Loucy (cell line): ENCODE measurements around the gene LPP.

Source experiments
- H2AFZ ChIP-seq: fragments of 200-600 bp; sonication (generic); 2 replicates; pipeline ENCODE4 v1.6.0; 2016; ENCODE audit warnings: antibody characterized with exemption, mild to moderate bottlenecking, low read length, moderate library complexity
- H3F3A ChIP-seq: fragments of 200-600 bp; 2 replicates; pipeline ENCODE4 v1.6.0; 2016; ENCODE audit warnings: antibody characterized with exemption, low read depth, mild to moderate bottlenecking
- H3K27me3 ChIP-seq: fragments of 200-600 bp; sonication (generic); 2 replicates; pipeline ENCODE4 v1.6.1; 2014; ENCODE audit warnings: low read length, mild to moderate bottlenecking; ENCODE audit not compliant: insufficient read depth, poor library complexity, severe bottlenecking
- H3K36me3 ChIP-seq: fragments of 200-600 bp; sonication (generic); 2 replicates; pipeline ENCODE4 v1.6.1; 2016; ENCODE audit warnings: low read length; ENCODE audit not compliant: insufficient read depth
- H3K4me1 ChIP-seq: fragments of 200-600 bp; sonication (generic); 2 replicates; pipeline ENCODE4 v1.5.1; 2014; ENCODE audit warnings: low read length, mild to moderate bottlenecking; ENCODE audit not compliant: insufficient read depth, poor library complexity, severe bottlenecking
- H3K4me2 ChIP-seq: fragments of 200-600 bp; sonication (generic); 2 replicates; pipeline ENCODE4 v1.6.0; 2014; ENCODE audit warnings: antibody characterized with exemption, low read length, low read depth, mild to moderate bottlenecking; ENCODE audit not compliant: poor library complexity, severe bottlenecking
- H3K4me3 ChIP-seq: fragments of 200-600 bp; sonication (generic); 2 replicates; pipeline ENCODE4 v1.5.1; 2014; ENCODE audit warnings: low read length, mild to moderate bottlenecking, mixed read lengths; ENCODE audit not compliant: poor library complexity, severe bottlenecking
- H3K79me2 ChIP-seq: fragments of 200-600 bp; sonication (generic); 2 replicates; pipeline ENCODE4 v1.6.1; 2014; ENCODE audit warnings: low read length; ENCODE audit not compliant: insufficient read depth
- H3K9ac ChIP-seq: fragments of 200-600 bp; sonication (generic); 2 replicates; pipeline ENCODE4 v1.6.0; 2014; ENCODE audit warnings: mild to moderate bottlenecking, low read depth, low read length, moderate library complexity; ENCODE audit not compliant: poor library complexity, severe bottlenecking
- H3K9me2 ChIP-seq: fragments of 200-600 bp; sonication (generic); replicated peaks from 2 replicates; pipeline ENCODE4 v1.6.1; 2016; ENCODE audit warnings: low read depth, low read length, mixed read lengths
- H3K9me3 ChIP-seq: fragments of 200-600 bp; sonication (generic); 2 replicates; pipeline ENCODE4 v1.6.1; 2014; ENCODE audit warnings: mild to moderate bottlenecking, antibody characterized with exemption, low read length, low read depth; ENCODE audit not compliant: insufficient read depth
- H4K20me1 ChIP-seq: fragments of 200-600 bp; sonication (generic); 2 replicates; pipeline ENCODE4 v1.6.0; 2014; ENCODE audit warnings: antibody characterized with exemption, low read length, mild to moderate bottlenecking; ENCODE audit not compliant: insufficient read depth, poor library complexity, severe bottlenecking
- CTCF ChIP-seq: fragments of 200-600 bp; sonication (generic); conservative IDR thresholded peaks from 2 replicates; pipeline ENCODE4 v1.5.1; 2014; ENCODE audit warnings: mild to moderate bottlenecking, antibody characterized with exemption, low read length
- EZH2phosphoT487 ChIP-seq: fragments of 200-600 bp; IDR thresholded peaks from 2 replicates; pipeline ENCODE4 v1.6.1; 2018; ENCODE audit warnings: antibody characterized with exemption, mild to moderate bottlenecking, moderate library complexity, borderline replicate concordance

Gene LPP

DNA sequence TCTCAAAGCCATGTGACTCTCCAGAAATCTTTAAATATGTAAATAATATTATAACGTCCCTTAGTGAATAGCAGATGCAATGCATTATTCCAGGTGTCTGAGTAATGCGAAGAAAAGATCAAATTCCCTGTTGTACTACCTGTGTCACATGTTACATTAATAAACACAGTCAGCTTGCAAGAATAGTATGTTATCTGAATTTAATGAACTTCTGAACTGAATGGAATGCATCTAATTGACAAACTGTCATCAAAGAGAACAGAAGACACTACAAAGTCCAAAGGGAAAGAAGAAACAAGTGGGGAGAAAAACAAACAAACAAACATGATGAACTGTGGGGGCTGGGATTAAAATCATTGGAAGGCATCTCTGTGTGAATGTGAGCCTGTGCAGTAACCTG, 508.8 kb downstream of the LPP start:
- Histone ChIP-seq H3K4me1 (peaks cover 11% of the 10 kb centered on the region), H4K20me1 (no peaks in the 10 kb centered on the region), H3K9me3 (no peaks in the 10 kb centered on the region), H3K4me2 (no peak overlapping the region), H3K27me3 (no peaks in the 10 kb centered on the region), H3F3A (no peaks in the 10 kb centered on the region), H3K9ac (no peak overlapping the region), H3K79me2 (no peaks in the 10 kb centered on the region), H3K4me3 (no peak overlapping the region), H3K9me2 (no peaks in the 10 kb centered on the region), H3K36me3 (no peaks in the 10 kb centered on the region), H2AFZ (no peak overlapping the region)
- no peak for TF ChIP-seq EZH2phosphoT487
- TF ChIP-seq CTCF = no peak

GRCh38 chr3:188663839-188664238, 509.9 kb downstream of the LPP start:
- Histone ChIP-seq H3K4me2 (no peak overlapping the region), H3K4me1 (peaks cover 6% of the 10 kb centered on the region), H3K9me2 (no peaks in the 10 kb centered on the region), H3K36me3 (no peaks in the 10 kb centered on the region), H3K79me2 (no peaks in the 10 kb centered on the region), H4K20me1 (no peaks in the 10 kb centered on the region), H2AFZ (no peak overlapping the region), H3K9ac (no peak overlapping the region), H3K27me3 (no peaks in the 10 kb centered on the region), H3K4me3 (no peak overlapping the region), H3K9me3 (no peaks in the 10 kb centered on the region), H3F3A (no peaks in the 10 kb centered on the region)
- TF ChIP-seq EZH2phosphoT487 (no peak), CTCF (no peak)

DNA sequence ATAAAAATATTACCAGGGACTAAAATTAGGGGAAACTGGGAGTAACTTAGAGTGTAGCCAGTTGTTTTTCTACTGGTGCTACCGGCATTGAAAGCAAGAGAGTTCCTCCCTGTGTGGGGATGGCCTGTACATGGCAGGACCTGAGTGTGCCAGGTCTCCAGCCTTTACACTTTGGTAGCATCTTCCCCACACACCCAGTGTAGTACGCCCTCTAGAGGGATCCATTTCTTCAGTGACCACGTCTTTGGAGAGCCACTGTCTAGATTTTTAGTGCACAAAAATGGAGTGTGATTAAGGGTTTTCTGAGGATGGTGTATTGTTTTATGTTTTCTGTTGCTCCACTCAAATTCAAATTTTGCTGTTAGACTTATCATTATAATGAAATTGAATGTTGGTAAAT, 510.8 kb downstream of the LPP start:
- Histone ChIP-seq H3F3A (no peaks in the 10 kb centered on the region), H3K4me2 (no peak overlapping the region), H4K20me1 (no peaks in the 10 kb centered on the region), H3K36me3 (no peaks in the 10 kb centered on the region), H2AFZ (no peak overlapping the region), H3K27me3 (no peaks in the 10 kb centered on the region), H3K9ac (no peak overlapping the region), H3K4me1 (no peaks in the 10 kb centered on the region), H3K4me3 (no peak overlapping the region), H3K9me2 (no peaks in the 10 kb centered on the region), H3K9me3 (no peaks in the 10 kb centered on the region), H3K79me2 (no peaks in the 10 kb centered on the region)
- TF ChIP-seq EZH2phosphoT487 (no peak), CTCF (peak; percentile 67)
